Body of pancreas (tissue), 4 donors: ENCODE results near the gene VAPA.

ENCODE experiments used
- POLR2A ChIP-seq, 3 donors: fragments of 450-650 bp; IDR thresholded peaks; one replicate each; pipeline ENCODE4 v1.6.1; 2016; ENCODE audit warnings: antibody characterized with exemption in 3 of 3, mild to moderate bottlenecking in 2 of 3
- TF ChIP-seq, protein P1 (sequence below), 7 experiments: fragments of 450-650 bp in 4 of 7; fragments of 200-600 bp in 3 of 7; sonication (generic) in 3 of 7; IDR thresholded peaks; one replicate each; pipeline ENCODE4 v1.5.1; 2016 to 2019; ENCODE audit warnings: antibody characterized with exemption in 7 of 7

DNA sequence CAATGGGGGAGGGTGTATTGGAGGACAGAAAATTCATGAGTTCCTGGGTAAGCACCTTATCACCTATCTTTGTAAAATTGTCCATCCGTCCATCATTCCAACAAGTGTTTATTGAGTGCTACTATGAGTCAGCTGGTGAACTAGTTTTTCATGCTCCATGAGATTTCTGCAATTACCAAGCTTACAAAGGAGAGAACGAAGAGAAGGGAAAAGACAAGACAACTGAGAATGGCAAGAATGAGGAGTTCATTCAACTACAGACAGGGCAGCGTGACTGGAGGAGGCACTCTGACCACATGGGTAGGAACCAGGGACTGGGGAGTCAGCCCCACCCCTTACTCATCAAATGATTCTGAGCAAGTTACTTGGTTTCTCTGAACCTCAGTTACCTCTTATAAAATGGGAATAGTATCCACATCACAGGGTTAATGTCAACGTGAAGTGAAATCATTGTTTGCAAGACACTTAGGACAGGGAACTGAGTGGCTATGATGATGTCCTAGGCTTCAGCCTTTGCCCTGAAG lies 46.7 kb upstream of the VAPA start:
- TF ChIP-seq, protein P1, sequence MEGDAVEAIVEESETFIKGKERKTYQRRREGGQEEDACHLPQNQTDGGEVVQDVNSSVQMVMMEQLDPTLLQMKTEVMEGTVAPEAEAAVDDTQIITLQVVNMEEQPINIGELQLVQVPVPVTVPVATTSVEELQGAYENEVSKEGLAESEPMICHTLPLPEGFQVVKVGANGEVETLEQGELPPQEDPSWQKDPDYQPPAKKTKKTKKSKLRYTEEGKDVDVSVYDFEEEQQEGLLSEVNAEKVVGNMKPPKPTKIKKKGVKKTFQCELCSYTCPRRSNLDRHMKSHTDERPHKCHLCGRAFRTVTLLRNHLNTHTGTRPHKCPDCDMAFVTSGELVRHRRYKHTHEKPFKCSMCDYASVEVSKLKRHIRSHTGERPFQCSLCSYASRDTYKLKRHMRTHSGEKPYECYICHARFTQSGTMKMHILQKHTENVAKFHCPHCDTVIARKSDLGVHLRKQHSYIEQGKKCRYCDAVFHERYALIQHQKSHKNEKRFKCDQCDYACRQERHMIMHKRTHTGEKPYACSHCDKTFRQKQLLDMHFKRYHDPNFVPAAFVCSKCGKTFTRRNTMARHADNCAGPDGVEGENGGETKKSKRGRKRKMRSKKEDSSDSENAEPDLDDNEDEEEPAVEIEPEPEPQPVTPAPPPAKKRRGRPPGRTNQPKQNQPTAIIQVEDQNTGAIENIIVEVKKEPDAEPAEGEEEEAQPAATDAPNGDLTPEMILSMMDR (IDR thresholded peaks at IDR 0.05): no peak
- no peak for TF ChIP-seq POLR2A (IDR thresholded peaks at IDR 0.05)
